Endothelial cell of umbilical vein (primary cell): Measurements from ENCODE around the gene SERPINA3. TPM values are rescaled to one million over a fixed set of nuclear protein-coding genes. Genes with fewer than 3 reads are reported as not detected.

ENCODE experiments used
- BruUV-seq: library from RNA; stranded (reverse); fragments of 400-500 nt; replicated peaks from 2 replicates; lab custom pipeline; 2021; lab: Mats Ljungman, UMichigan
- CTCF ChIA-PET: fragments of 300-600, 350-600 bp; sonication (Branson Sonifier 250); formaldehyde crosslinking; loops from one replicate; lab custom pipeline; 2021; ENCODE audit warnings: antibody characterized with exemption, inconsistent platforms; lab: Charles Lee
- POLR2A ChIA-PET: fragments of 300-600, 350-600 bp; sonication (Branson Sonifier 250); formaldehyde crosslinking; loops from one replicate; lab custom pipeline; 2021; ENCODE audit warnings: antibody characterized with exemption, inconsistent platforms; lab: Charles Lee
- DNase-seq: peaks from one replicate; pipeline ENCODE4 v3.0.0-alpha.2; 2011; ENCODE audit warnings: low read depth, low spot score
- FAIRE-seq: peaks from 2 replicates; lab custom pipeline; 2011; peaks lifted over from hg19 to GRCh38; lab: Jason Lieb, UNC
- H2AFZ ChIP-seq: 2 replicates; pipeline ENCODE4 v1.6.0; 2012; ENCODE audit warnings: low read depth, low read length, control low read depth, inconsistent platforms
- H3K27ac ChIP-seq: 2 replicates; pipeline ENCODE4 v1.5.1; 2011; ENCODE audit warnings: low read depth, mild to moderate bottlenecking, control low read depth, low read length, moderate library complexity; ENCODE audit not compliant: insufficient read depth
- H3K27me3 ChIP-seq, 2 experiments: 2 replicates each; pipeline versions ENCODE4 v1.6.0 to v1.6.1; 2011; ENCODE audit warnings: low read length in 2 of 2, mixed read lengths in 1 of 2; ENCODE audit not compliant: control insufficient read depth in 2 of 2, insufficient read depth in 2 of 2
- H3K36me3 ChIP-seq, 2 experiments: 2 replicates in 1 of 2; 3 replicates in 1 of 2; pipeline ENCODE4 v1.5.1; 2011; ENCODE audit warnings: low read length in 2 of 2, mild to moderate bottlenecking in 1 of 2, moderate library complexity in 1 of 2; ENCODE audit not compliant: control insufficient read depth in 2 of 2, insufficient read depth in 2 of 2; ENCODE audit errors: extremely low read depth in 1 of 2
- H3K4me1 ChIP-seq: 3 replicates; pipeline ENCODE4 v1.5.1; 2011; ENCODE audit warnings: mild to moderate bottlenecking, low read length; ENCODE audit not compliant: control insufficient read depth, insufficient read depth; ENCODE audit errors: extremely low read depth
- H3K4me2 ChIP-seq: 2 replicates; pipeline ENCODE4 v1.6.1; 2011; ENCODE audit warnings: low read length, control low read depth, mixed read lengths; ENCODE audit not compliant: insufficient read depth
- H3K4me3 ChIP-seq, 3 experiments: fragments of 200-600 bp in 1 of 3; sonication (generic), shearing (Covaris generic) in 1 of 3; replicated peaks in 1 of 3; 2 replicates each; pipeline ENCODE4 v1.5.1; 2011 to 2016; ENCODE audit warnings: control low read depth in 3 of 3, low read length in 3 of 3, mild to moderate bottlenecking in 2 of 3, inconsistent platforms in 1 of 3, low read depth in 1 of 3, moderate library complexity in 1 of 3; ENCODE audit not compliant: insufficient read depth in 1 of 3
- H3K79me2 ChIP-seq: 2 replicates; pipeline ENCODE4 v1.6.0; 2012; ENCODE audit warnings: low read length, inconsistent platforms; ENCODE audit not compliant: control insufficient read depth, insufficient read depth
- H3K9ac ChIP-seq: replicated peaks from 2 replicates; pipeline ENCODE3; 2011; ENCODE audit warnings: low read length, control low read depth; ENCODE audit not compliant: insufficient read depth; ENCODE audit errors: extremely low read depth
- H3K9me1 ChIP-seq: replicated peaks from 3 replicates; pipeline ENCODE4 v1.6.0; 2011; ENCODE audit warnings: mild to moderate bottlenecking, low read length; ENCODE audit not compliant: control insufficient read depth, insufficient read depth; ENCODE audit errors: extremely low read depth
- H3K9me3 ChIP-seq: replicated peaks from 2 replicates; pipeline ENCODE4 v1.5.1; 2012; ENCODE audit warnings: low read length, inconsistent platforms; ENCODE audit not compliant: control insufficient read depth, insufficient read depth
- H4K20me1 ChIP-seq: replicated peaks from 2 replicates; pipeline ENCODE3; 2011; ENCODE audit warnings: mild to moderate bottlenecking, low read length; ENCODE audit not compliant: control insufficient read depth, insufficient read depth; ENCODE audit errors: extremely low read depth
- EZH2 ChIP-seq: IDR thresholded peaks from 2 replicates; pipeline ENCODE4 v1.6.1; 2012; ENCODE audit warnings: borderline replicate concordance, low read depth, mild to moderate bottlenecking, moderate library complexity, low read length, inconsistent platforms; ENCODE audit not compliant: severe bottlenecking
- FOS ChIP-seq: IDR thresholded peaks from 2 replicates; pipeline ENCODE4 v1.6.1; 2011; ENCODE audit warnings: mild to moderate bottlenecking, low read length, moderate library complexity, borderline replicate concordance; ENCODE audit not compliant: insufficient read depth
- GATA2 ChIP-seq: IDR thresholded peaks from 2 replicates; pipeline ENCODE4 v1.7.0; 2011; ENCODE audit warnings: low read depth, mild to moderate bottlenecking, moderate library complexity, mixed read lengths, low read length; ENCODE audit not compliant: insufficient read length, insufficient read depth
- JUN ChIP-seq: IDR thresholded peaks from 2 replicates; pipeline ENCODE4 v1.6.1; 2011; ENCODE audit warnings: borderline replicate concordance, low read depth; ENCODE audit not compliant: insufficient read length, insufficient read depth
- MYC ChIP-seq: IDR thresholded peaks from one replicate; pipeline ENCODE4 v1.6.1; 2011; ENCODE audit warnings: mild to moderate bottlenecking, low read depth, low read length
- POLR2A ChIP-seq: IDR thresholded peaks from 2 replicates; pipeline ENCODE4 v1.6.1; 2012; ENCODE audit warnings: low read depth, mild to moderate bottlenecking, control low read depth, low read length
- POLR2AphosphoS5 ChIP-seq: IDR thresholded peaks from 2 replicates; pipeline ENCODE4 v1.6.1; 2012; ENCODE audit warnings: low read depth, mild to moderate bottlenecking, control low read depth, low read length, moderate library complexity; ENCODE audit not compliant: insufficient read depth
- dilution Hi-C: fragments of 300-500 bp; cut with MboI; formaldehyde crosslinking; loops from one replicate; pipeline ENCODE4 v1.15.0; 2019; ENCODE audit warnings: low sequenced_read_pairs; ENCODE audit not compliant: extremely low pct_ligation_motif_present
- intact Hi-C: fragments of 100-400 bp; cut with micrococcal nuclease; formaldehyde crosslinking; loops from one replicate; pipeline ENCODE4 v1.10.0; 2022
- polyA plus RNA-seq, 4 experiments: library from polyadenylated mRNA; depleted of rRNA in 3 of 4; stranded (reverse) in 3 of 4; unstranded in 1 of 4; fragments of >200 nt; gene quantifications; 2 replicates each; pipeline versions ENCODE4 v1.2.1 to v1.2.3, GENCODE V29; 2011 to 2012; ENCODE audit warnings: missing spikeins in 1 of 4
- total RNA-seq: library from RNA; stranded (reverse); gene quantifications from 2 replicates; pipeline ENCODE4 v1.2.3, GENCODE V29; 2021
- TF ChIP-seq, protein P1 (sequence below), 2 donors: IDR thresholded peaks; 1 replicate in 1 of 2; 2 replicates in 1 of 2; pipeline ENCODE4 v1.5.1; 2011; ENCODE audit warnings: low read length in 2 of 2, mild to moderate bottlenecking in 2 of 2, moderate library complexity in 2 of 2, control low read depth in 1 of 2, inconsistent platforms in 1 of 2, low read depth in 1 of 2; ENCODE audit not compliant: insufficient read depth in 1 of 2; ENCODE audit errors: extremely low read depth in 1 of 2
- TF ChIP-seq, protein P2 (sequence below): IDR thresholded peaks from 2 replicates; pipeline ENCODE4 v1.6.1; 2011; ENCODE audit not compliant: insufficient read depth, insufficient read length

Gene SERPINA3
- total and polyA plus RNA-seq, 2 donors (not counting 3 experiments of a cell fraction or from before 2014, with no cell fraction given) = not detected

DNA sequence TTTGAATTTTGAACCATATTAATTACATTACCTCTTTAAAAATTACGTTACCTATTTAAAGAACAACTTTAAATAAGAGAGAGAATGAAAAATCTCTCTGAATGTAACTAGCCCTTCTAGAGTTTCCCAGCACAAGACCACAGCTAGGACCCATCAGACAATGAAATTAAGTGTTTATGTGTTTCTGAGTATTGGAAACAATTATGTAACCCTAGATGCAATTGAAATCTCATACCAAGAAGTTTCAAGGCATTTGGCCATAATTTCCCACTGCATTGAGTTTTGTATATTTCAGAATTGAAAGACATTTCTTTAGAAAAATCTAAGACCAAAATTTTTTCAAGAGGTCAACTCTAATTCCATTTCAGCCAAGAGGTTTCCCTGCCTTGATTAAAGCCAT lies 47.1 kb downstream of the SERPINA3 start:
- no peak overlapping the region for H3K4me2 ChIP-seq
- TF ChIP-seq, protein P1, sequence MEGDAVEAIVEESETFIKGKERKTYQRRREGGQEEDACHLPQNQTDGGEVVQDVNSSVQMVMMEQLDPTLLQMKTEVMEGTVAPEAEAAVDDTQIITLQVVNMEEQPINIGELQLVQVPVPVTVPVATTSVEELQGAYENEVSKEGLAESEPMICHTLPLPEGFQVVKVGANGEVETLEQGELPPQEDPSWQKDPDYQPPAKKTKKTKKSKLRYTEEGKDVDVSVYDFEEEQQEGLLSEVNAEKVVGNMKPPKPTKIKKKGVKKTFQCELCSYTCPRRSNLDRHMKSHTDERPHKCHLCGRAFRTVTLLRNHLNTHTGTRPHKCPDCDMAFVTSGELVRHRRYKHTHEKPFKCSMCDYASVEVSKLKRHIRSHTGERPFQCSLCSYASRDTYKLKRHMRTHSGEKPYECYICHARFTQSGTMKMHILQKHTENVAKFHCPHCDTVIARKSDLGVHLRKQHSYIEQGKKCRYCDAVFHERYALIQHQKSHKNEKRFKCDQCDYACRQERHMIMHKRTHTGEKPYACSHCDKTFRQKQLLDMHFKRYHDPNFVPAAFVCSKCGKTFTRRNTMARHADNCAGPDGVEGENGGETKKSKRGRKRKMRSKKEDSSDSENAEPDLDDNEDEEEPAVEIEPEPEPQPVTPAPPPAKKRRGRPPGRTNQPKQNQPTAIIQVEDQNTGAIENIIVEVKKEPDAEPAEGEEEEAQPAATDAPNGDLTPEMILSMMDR (IDR thresholded peaks at IDR 0.05; ENCODE audit: extremely low read depth in 1 of 2, insufficient read depth in 1 of 2, low read depth in 1 of 2, low read length in 2 of 2) = no peak
- TF ChIP-seq EZH2 = no peak
- no peak for TF ChIP-seq GATA2
- no peak for TF ChIP-seq FOS
- no peak for TF ChIP-seq JUN
- TF ChIP-seq POLR2A = no peak
- TF ChIP-seq POLR2AphosphoS5 = no peak
- TF ChIP-seq, protein P2, sequence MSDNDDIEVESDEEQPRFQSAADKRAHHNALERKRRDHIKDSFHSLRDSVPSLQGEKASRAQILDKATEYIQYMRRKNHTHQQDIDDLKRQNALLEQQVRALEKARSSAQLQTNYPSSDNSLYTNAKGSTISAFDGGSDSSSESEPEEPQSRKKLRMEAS = no peak
- no peak for TF ChIP-seq MYC
- ChIA-PET CTCF (no interaction called here), POLR2A (no interaction called here)
- H3K27ac ChIP-seq = no peak overlapping the region
- H3K9me1 ChIP-seq = no peaks in the 10 kb centered on the region
- H3K9ac ChIP-seq = no peak overlapping the region
- DNase-seq = no peak
- dilution Hi-C loops (no loop called here), intact Hi-C loops (no loop called here)
- BruUV-seq = no TSS peak
- no peaks in the 10 kb centered on the region for H4K20me1 ChIP-seq
- H3K36me3 ChIP-seq = no peaks in the 10 kb centered on the region
- H2AFZ ChIP-seq = no peak overlapping the region
- H3K27me3 ChIP-seq = no peaks in the 10 kb centered on the region
- no peaks in the 10 kb centered on the region for H3K9me3 ChIP-seq
- FAIRE-seq = no peak
- H3K4me1 ChIP-seq = no peaks in the 10 kb centered on the region
- H3K79me2 ChIP-seq = no peaks in the 10 kb centered on the region
- no peak overlapping the region for H3K4me3 ChIP-seq
